Endothelial cell of umbilical vein (primary cell): ENCODE results near the gene PUM2. TPM values are rescaled to one million over a fixed set of nuclear protein-coding genes. Genes with fewer than 3 reads are reported as not detected.

ENCODE experiments used
- BruUV-seq: library from RNA; stranded (reverse); fragments of 400-500 nt; replicated peaks from 2 replicates; lab custom pipeline; 2021; lab: Mats Ljungman, UMichigan
- CTCF ChIA-PET: fragments of 300-600, 350-600 bp; sonication (Branson Sonifier 250); formaldehyde crosslinking; loops from one replicate; lab custom pipeline; 2021; ENCODE audit warnings: antibody characterized with exemption, inconsistent platforms; lab: Charles Lee
- POLR2A ChIA-PET: fragments of 300-600, 350-600 bp; sonication (Branson Sonifier 250); formaldehyde crosslinking; loops from one replicate; lab custom pipeline; 2021; ENCODE audit warnings: antibody characterized with exemption, inconsistent platforms; lab: Charles Lee
- DNase-seq: peaks from one replicate; pipeline ENCODE4 v3.0.0-alpha.2; 2011; ENCODE audit warnings: low read depth, low spot score
- FAIRE-seq: peaks from 2 replicates; lab custom pipeline; 2011; peaks lifted over from hg19 to GRCh38; lab: Jason Lieb, UNC
- H2AFZ ChIP-seq: 2 replicates; pipeline ENCODE4 v1.6.0; 2012; ENCODE audit warnings: low read depth, low read length, control low read depth, inconsistent platforms
- H3K27ac ChIP-seq: 2 replicates; pipeline ENCODE4 v1.5.1; 2011; ENCODE audit warnings: low read depth, mild to moderate bottlenecking, control low read depth, low read length, moderate library complexity; ENCODE audit not compliant: insufficient read depth
- H3K27me3 ChIP-seq, 2 experiments: 2 replicates each; pipeline versions ENCODE4 v1.6.0 to v1.6.1; 2011; ENCODE audit warnings: low read length in 2 of 2, mixed read lengths in 1 of 2; ENCODE audit not compliant: control insufficient read depth in 2 of 2, insufficient read depth in 2 of 2
- H3K36me3 ChIP-seq, 2 experiments: 2 replicates in 1 of 2; 3 replicates in 1 of 2; pipeline ENCODE4 v1.5.1; 2011; ENCODE audit warnings: low read length in 2 of 2, mild to moderate bottlenecking in 1 of 2, moderate library complexity in 1 of 2; ENCODE audit not compliant: control insufficient read depth in 2 of 2, insufficient read depth in 2 of 2; ENCODE audit errors: extremely low read depth in 1 of 2
- H3K4me1 ChIP-seq: 3 replicates; pipeline ENCODE4 v1.5.1; 2011; ENCODE audit warnings: mild to moderate bottlenecking, low read length; ENCODE audit not compliant: control insufficient read depth, insufficient read depth; ENCODE audit errors: extremely low read depth
- H3K4me2 ChIP-seq: 2 replicates; pipeline ENCODE4 v1.6.1; 2011; ENCODE audit warnings: low read length, control low read depth, mixed read lengths; ENCODE audit not compliant: insufficient read depth
- H3K4me3 ChIP-seq, 3 experiments: fragments of 200-600 bp in 1 of 3; sonication (generic), shearing (Covaris generic) in 1 of 3; replicated peaks in 1 of 3; 2 replicates each; pipeline ENCODE4 v1.5.1; 2011 to 2016; ENCODE audit warnings: control low read depth in 3 of 3, low read length in 3 of 3, mild to moderate bottlenecking in 2 of 3, inconsistent platforms in 1 of 3, low read depth in 1 of 3, moderate library complexity in 1 of 3; ENCODE audit not compliant: insufficient read depth in 1 of 3
- H3K79me2 ChIP-seq: 2 replicates; pipeline ENCODE4 v1.6.0; 2012; ENCODE audit warnings: low read length, inconsistent platforms; ENCODE audit not compliant: control insufficient read depth, insufficient read depth
- H3K9ac ChIP-seq: replicated peaks from 2 replicates; pipeline ENCODE3; 2011; ENCODE audit warnings: low read length, control low read depth; ENCODE audit not compliant: insufficient read depth; ENCODE audit errors: extremely low read depth
- H3K9me1 ChIP-seq: replicated peaks from 3 replicates; pipeline ENCODE4 v1.6.0; 2011; ENCODE audit warnings: mild to moderate bottlenecking, low read length; ENCODE audit not compliant: control insufficient read depth, insufficient read depth; ENCODE audit errors: extremely low read depth
- H3K9me3 ChIP-seq: replicated peaks from 2 replicates; pipeline ENCODE4 v1.5.1; 2012; ENCODE audit warnings: low read length, inconsistent platforms; ENCODE audit not compliant: control insufficient read depth, insufficient read depth
- H4K20me1 ChIP-seq: replicated peaks from 2 replicates; pipeline ENCODE3; 2011; ENCODE audit warnings: mild to moderate bottlenecking, low read length; ENCODE audit not compliant: control insufficient read depth, insufficient read depth; ENCODE audit errors: extremely low read depth
- EZH2 ChIP-seq: IDR thresholded peaks from 2 replicates; pipeline ENCODE4 v1.6.1; 2012; ENCODE audit warnings: borderline replicate concordance, low read depth, mild to moderate bottlenecking, moderate library complexity, low read length, inconsistent platforms; ENCODE audit not compliant: severe bottlenecking
- FOS ChIP-seq: IDR thresholded peaks from 2 replicates; pipeline ENCODE4 v1.6.1; 2011; ENCODE audit warnings: mild to moderate bottlenecking, low read length, moderate library complexity, borderline replicate concordance; ENCODE audit not compliant: insufficient read depth
- GATA2 ChIP-seq: IDR thresholded peaks from 2 replicates; pipeline ENCODE4 v1.7.0; 2011; ENCODE audit warnings: low read depth, mild to moderate bottlenecking, moderate library complexity, mixed read lengths, low read length; ENCODE audit not compliant: insufficient read length, insufficient read depth
- JUN ChIP-seq: IDR thresholded peaks from 2 replicates; pipeline ENCODE4 v1.6.1; 2011; ENCODE audit warnings: borderline replicate concordance, low read depth; ENCODE audit not compliant: insufficient read length, insufficient read depth
- MYC ChIP-seq: IDR thresholded peaks from one replicate; pipeline ENCODE4 v1.6.1; 2011; ENCODE audit warnings: mild to moderate bottlenecking, low read depth, low read length
- POLR2AphosphoS5 ChIP-seq: IDR thresholded peaks from 2 replicates; pipeline ENCODE4 v1.6.1; 2012; ENCODE audit warnings: low read depth, mild to moderate bottlenecking, control low read depth, low read length, moderate library complexity; ENCODE audit not compliant: insufficient read depth
- dilution Hi-C: fragments of 300-500 bp; cut with MboI; formaldehyde crosslinking; loops from one replicate; pipeline ENCODE4 v1.15.0; 2019; ENCODE audit warnings: low sequenced_read_pairs; ENCODE audit not compliant: extremely low pct_ligation_motif_present
- intact Hi-C: fragments of 100-400 bp; cut with micrococcal nuclease; formaldehyde crosslinking; loops from one replicate; pipeline ENCODE4 v1.10.0; 2022
- polyA plus RNA-seq, 4 experiments: library from polyadenylated mRNA; depleted of rRNA in 3 of 4; stranded (reverse) in 3 of 4; unstranded in 1 of 4; fragments of >200 nt; gene quantifications; 2 replicates each; pipeline versions ENCODE4 v1.2.1 to v1.2.3, GENCODE V29; 2011 to 2012; ENCODE audit warnings: missing spikeins in 1 of 4
- total RNA-seq: library from RNA; stranded (reverse); gene quantifications from 2 replicates; pipeline ENCODE4 v1.2.3, GENCODE V29; 2021
- TF ChIP-seq, protein P1 (sequence below): IDR thresholded peaks from 2 replicates; pipeline ENCODE4 v1.6.1; 2011; ENCODE audit not compliant: insufficient read depth, insufficient read length
- TF ChIP-seq, protein P2 (sequence below), 2 donors: IDR thresholded peaks; 1 replicate in 1 of 2; 2 replicates in 1 of 2; pipeline ENCODE4 v1.5.1; 2011; ENCODE audit warnings: low read length in 2 of 2, mild to moderate bottlenecking in 2 of 2, moderate library complexity in 2 of 2, control low read depth in 1 of 2, inconsistent platforms in 1 of 2, low read depth in 1 of 2; ENCODE audit not compliant: insufficient read depth in 1 of 2; ENCODE audit errors: extremely low read depth in 1 of 2

PUM2 gene
- total and polyA plus RNA-seq, 2 donors (not counting 3 experiments of a cell fraction or from before 2014, with no cell fraction given), result 32.9 to 83.7 TPM

DNA sequence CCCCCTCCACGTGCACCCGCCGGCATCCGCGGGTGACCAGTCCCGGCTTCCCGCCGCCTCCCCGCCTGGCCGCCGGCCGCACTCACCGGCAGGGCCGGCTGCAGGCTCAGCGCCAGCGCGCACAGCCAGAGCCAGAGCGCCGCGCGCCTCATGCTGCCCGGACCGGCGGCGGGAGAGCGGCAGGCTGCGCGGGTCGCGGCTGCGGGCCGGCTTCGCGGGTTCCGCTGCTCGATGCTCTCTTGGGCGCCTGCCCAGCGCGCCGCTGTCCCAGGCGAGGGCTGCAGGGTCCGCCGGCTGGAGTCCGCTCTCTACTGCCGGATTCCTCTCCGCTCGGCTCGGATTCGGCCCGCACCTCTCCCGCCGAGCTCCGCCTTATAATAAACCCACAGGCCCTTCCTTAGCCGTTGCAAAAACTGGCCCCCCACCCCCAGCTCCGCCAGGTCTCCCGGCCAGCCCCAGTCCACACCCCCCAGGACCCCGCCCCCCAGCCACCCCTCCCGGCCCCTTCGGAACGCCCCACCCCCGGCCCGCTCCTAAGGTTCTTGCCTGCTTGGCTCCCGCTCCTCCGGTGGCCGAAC lies 125.8 kb downstream of the PUM2 start, which contains the start of gene SDC1:
Gene SDC1 (minus strand): TSS at position 415 of the 578 bp plus-strand sequence. CDS start 263 bp downstream, at position 152.
- no peaks in the 10 kb centered on the region for H3K36me3 ChIP-seq
- H2AFZ ChIP-seq, result peak within 1 kb of the TSS; percentile 75
- no peaks in the 10 kb centered on the region for H3K79me2 ChIP-seq
- peak within 1 kb of the TSS; percentile 8 for H3K9ac ChIP-seq
- H3K4me1 ChIP-seq, result peaks cover 6% of the 10 kb centered on the region
- ChIA-PET CTCF (interaction anchor here (0.7 to 4.9 kb wide), 24 partner anchors 10 to 269 kb away, joined by 3 to 76 read pairs (median 4); partner anchors contain the start of gene LAPTM4A), POLR2A (no interaction called here)
- H3K9me1 ChIP-seq, result no peaks in the 10 kb centered on the region
- H3K4me2 ChIP-seq, result peak within 1 kb of the TSS; percentile 73
- intact Hi-C loops (loop anchor here (1.0 kb wide), 2 partner anchors 90 to 119 kb away; no protein-coding TSS in a partner anchor), dilution Hi-C loops (no loop called here)
- H3K27ac ChIP-seq, result no peak within 1 kb of the TSS
- FAIRE-seq (peak; percentile 75), DNase-seq (peak; percentile 47)
- TF ChIP-seq, protein P1, sequence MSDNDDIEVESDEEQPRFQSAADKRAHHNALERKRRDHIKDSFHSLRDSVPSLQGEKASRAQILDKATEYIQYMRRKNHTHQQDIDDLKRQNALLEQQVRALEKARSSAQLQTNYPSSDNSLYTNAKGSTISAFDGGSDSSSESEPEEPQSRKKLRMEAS, result no peak
- TF ChIP-seq FOS (no peak), JUN (no peak), MYC (no peak), EZH2 (no peak), POLR2AphosphoS5 (no peak), GATA2 (no peak)
- TF ChIP-seq, protein P2, sequence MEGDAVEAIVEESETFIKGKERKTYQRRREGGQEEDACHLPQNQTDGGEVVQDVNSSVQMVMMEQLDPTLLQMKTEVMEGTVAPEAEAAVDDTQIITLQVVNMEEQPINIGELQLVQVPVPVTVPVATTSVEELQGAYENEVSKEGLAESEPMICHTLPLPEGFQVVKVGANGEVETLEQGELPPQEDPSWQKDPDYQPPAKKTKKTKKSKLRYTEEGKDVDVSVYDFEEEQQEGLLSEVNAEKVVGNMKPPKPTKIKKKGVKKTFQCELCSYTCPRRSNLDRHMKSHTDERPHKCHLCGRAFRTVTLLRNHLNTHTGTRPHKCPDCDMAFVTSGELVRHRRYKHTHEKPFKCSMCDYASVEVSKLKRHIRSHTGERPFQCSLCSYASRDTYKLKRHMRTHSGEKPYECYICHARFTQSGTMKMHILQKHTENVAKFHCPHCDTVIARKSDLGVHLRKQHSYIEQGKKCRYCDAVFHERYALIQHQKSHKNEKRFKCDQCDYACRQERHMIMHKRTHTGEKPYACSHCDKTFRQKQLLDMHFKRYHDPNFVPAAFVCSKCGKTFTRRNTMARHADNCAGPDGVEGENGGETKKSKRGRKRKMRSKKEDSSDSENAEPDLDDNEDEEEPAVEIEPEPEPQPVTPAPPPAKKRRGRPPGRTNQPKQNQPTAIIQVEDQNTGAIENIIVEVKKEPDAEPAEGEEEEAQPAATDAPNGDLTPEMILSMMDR (IDR thresholded peaks at IDR 0.05; ENCODE audit: extremely low read depth in 1 of 2, insufficient read depth in 1 of 2, low read depth in 1 of 2, low read length in 2 of 2), result no peak
- H3K4me3 ChIP-seq, result peak within 1 kb of the TSS; percentile 44 to 45 (median 45)
- no peaks in the 10 kb centered on the region for H4K20me1 ChIP-seq
- no peaks in the 10 kb centered on the region for H3K9me3 ChIP-seq
- peaks cover 6 to 15% of the 10 kb centered on the region in 2 experiments for H3K27me3 ChIP-seq
- no TSS peak for BruUV-seq
